Suprapubic skin (tissue), 4 donors: ENCODE results near the gene TMEM44. TPM values are rescaled to one million over a fixed set of nuclear protein-coding genes. Genes with fewer than 3 reads are reported as not detected.

Source experiments
- DNase-seq, 2 donors: peaks; one replicate each; pipeline ENCODE4 v3.0.0-alpha.2; 2019; ENCODE audit warnings: low spot score in 2 of 2
- H3K27ac ChIP-seq: fragments of 200-600 bp; sonication (generic); one replicate; pipeline ENCODE4 v1.5.1; 2019
- H3K27me3 ChIP-seq: fragments of 200-600 bp; sonication (generic); one replicate; pipeline ENCODE4 v1.5.1; 2019
- H3K36me3 ChIP-seq: fragments of 200-600 bp; sonication (generic); one replicate; pipeline ENCODE4 v1.5.1; 2019
- H3K4me1 ChIP-seq: fragments of 200-600 bp; sonication (generic); one replicate; pipeline ENCODE4 v1.5.1; 2019
- H3K4me3 ChIP-seq: fragments of 200-600 bp; sonication (generic); one replicate; pipeline ENCODE4 v1.5.1; 2019; ENCODE audit warnings: mild to moderate bottlenecking
- H3K9me3 ChIP-seq: fragments of 200-600 bp; sonication (generic); one replicate; pipeline ENCODE4 v1.5.1; 2019
- EP300 ChIP-seq: sonication (generic); formaldehyde crosslinking; IDR thresholded peaks from one replicate; pipeline ENCODE4 v1.6.1; 2017; ENCODE audit warnings: antibody characterized with exemption
- POLR2A ChIP-seq, 2 donors: fragments of 450-650 bp; IDR thresholded peaks; one replicate each; pipeline ENCODE4 v1.6.1; 2017; ENCODE audit warnings: antibody characterized with exemption in 2 of 2, mild to moderate bottlenecking in 2 of 2, moderate library complexity in 2 of 2
- POLR2AphosphoS5 ChIP-seq, 3 donors: sonication (generic); formaldehyde crosslinking; IDR thresholded peaks; one replicate each; pipeline ENCODE4 v1.6.1; 2017; ENCODE audit warnings: antibody characterized with exemption in 3 of 3
- WGBS: methylation state at CpG from one replicate; pipeline ENCODE4 v1.1.5; 2018; 5-methylcytosine and 5-hydroxymethylcytosine counted together
- total RNA-seq, 4 donors: library from RNA; depleted of rRNA; stranded (reverse); fragments of >200 nt; gene quantifications; one replicate each; pipeline ENCODE4 v1.1.0, GENCODE V29; 2016
- TF ChIP-seq, protein P1 (sequence below), 2 donors: fragments of 200-600 bp in 1 of 2; fragments of 450-650 bp in 1 of 2; sonication (generic) in 1 of 2; IDR thresholded peaks; one replicate each; pipeline ENCODE4 v1.5.1; 2016 to 2019; ENCODE audit warnings: antibody characterized with exemption in 2 of 2, mild to moderate bottlenecking in 1 of 2, moderate library complexity in 1 of 2

Gene TMEM44
- total RNA-seq, 4 donors from 2014 or later = 1.5 to 8.2 (median 4.7) TPM

DNA sequence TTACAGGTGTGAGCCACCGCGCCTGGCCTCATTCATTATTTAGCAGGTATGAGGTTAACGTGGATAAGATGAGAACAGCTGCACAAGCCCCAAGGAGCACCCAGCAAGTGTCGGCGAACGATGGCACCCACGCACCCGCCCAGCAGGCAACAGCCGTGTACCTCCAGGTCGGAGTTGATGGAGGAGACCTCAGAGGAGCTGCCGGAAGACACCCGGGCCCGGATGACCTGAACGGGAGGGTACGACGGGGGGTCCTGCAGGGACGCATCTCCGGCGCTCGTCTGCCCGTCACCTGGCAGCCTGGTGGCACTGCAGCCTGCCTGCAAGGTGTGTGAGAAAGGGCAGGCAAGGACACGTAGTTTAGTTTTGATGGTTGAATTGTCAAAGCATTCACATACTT lies 29.1 kb downstream of the TMEM44 start:
- no peaks in the 10 kb centered on the region for H3K9me3 ChIP-seq
- TF ChIP-seq, protein P1, sequence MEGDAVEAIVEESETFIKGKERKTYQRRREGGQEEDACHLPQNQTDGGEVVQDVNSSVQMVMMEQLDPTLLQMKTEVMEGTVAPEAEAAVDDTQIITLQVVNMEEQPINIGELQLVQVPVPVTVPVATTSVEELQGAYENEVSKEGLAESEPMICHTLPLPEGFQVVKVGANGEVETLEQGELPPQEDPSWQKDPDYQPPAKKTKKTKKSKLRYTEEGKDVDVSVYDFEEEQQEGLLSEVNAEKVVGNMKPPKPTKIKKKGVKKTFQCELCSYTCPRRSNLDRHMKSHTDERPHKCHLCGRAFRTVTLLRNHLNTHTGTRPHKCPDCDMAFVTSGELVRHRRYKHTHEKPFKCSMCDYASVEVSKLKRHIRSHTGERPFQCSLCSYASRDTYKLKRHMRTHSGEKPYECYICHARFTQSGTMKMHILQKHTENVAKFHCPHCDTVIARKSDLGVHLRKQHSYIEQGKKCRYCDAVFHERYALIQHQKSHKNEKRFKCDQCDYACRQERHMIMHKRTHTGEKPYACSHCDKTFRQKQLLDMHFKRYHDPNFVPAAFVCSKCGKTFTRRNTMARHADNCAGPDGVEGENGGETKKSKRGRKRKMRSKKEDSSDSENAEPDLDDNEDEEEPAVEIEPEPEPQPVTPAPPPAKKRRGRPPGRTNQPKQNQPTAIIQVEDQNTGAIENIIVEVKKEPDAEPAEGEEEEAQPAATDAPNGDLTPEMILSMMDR (IDR thresholded peaks at IDR 0.05) = no peak
- no peak for TF ChIP-seq POLR2AphosphoS5 (IDR thresholded peaks at IDR 0.05)
- TF ChIP-seq EP300 = no peak
- no peak for TF ChIP-seq POLR2A (IDR thresholded peaks at IDR 0.05)
- H3K27ac ChIP-seq = no peak overlapping the region
- no peaks in the 10 kb centered on the region for H3K4me1 ChIP-seq
- DNase-seq = no peak
- H3K36me3 ChIP-seq = peaks cover 9% of the 10 kb centered on the region
- 93% methylated on average over 10 of the region's 22 CpGs for WGBS
- no peak overlapping the region for H3K4me3 ChIP-seq
- no peaks in the 10 kb centered on the region for H3K27me3 ChIP-seq

DNA sequence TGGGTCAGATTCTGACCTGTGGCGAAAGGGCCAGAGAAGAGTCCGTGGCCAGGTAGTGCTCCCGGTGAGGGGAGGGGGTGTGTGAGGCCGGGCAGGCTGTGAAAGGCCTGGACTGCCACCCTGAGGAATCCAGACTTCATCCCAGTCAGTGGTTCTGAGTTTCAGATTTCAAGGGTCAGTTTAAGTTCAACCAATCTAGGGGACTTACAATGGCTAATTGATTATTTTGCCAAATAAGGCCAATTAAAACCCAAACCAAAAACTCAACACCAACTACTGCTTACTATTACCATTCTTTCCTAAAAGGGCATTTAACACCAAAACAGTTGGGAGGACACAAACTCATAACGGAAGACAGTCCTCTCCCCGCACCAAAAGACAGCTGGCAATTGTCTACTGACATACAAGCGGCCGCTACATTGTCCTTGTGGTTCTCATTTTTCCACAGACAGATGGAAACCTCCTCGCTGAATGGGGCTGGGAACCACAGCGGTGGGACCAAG lies 30.5 kb downstream of the TMEM44 start:
- Histone ChIP-seq H3K27me3 (no peaks in the 10 kb centered on the region), H3K36me3 (peaks cover 9% of the 10 kb centered on the region), H3K4me1 (no peaks in the 10 kb centered on the region), H3K9me3 (no peaks in the 10 kb centered on the region), H3K4me3 (no peak overlapping the region), H3K27ac (no peak overlapping the region)
- DNase-seq = no peak
- TF ChIP-seq POLR2A (IDR thresholded peaks at IDR 0.05) (no peak), POLR2AphosphoS5 (IDR thresholded peaks at IDR 0.05) (no peak), EP300 (no peak)
- TF ChIP-seq, protein P1 (IDR thresholded peaks at IDR 0.05) = no peak
- WGBS = 86% methylated on average over 10 of the region's 10 CpGs

- Histone ChIP-seq H3K9me3 (no peaks in the 10 kb centered on the region), H3K27me3 (no peaks in the 10 kb centered on the region), H3K27ac (no peak overlapping the region), H3K4me1 (peaks cover 7% of the 10 kb centered on the region), H3K36me3 (peaks cover 4% of the 10 kb centered on the region), H3K4me3 (no peak overlapping the region)
- no peak for DNase-seq
- TF ChIP-seq POLR2AphosphoS5 (IDR thresholded peaks at IDR 0.05) = peak in 1 of 3 donors; percentile 33
- TF ChIP-seq EP300 = no peak
- 83% methylated on average over 25 of the region's 25 CpGs for WGBS
These were observed 34.3 kb downstream of the TMEM44 start for GRCh38 chr3:194598771-194599557.

DNA sequence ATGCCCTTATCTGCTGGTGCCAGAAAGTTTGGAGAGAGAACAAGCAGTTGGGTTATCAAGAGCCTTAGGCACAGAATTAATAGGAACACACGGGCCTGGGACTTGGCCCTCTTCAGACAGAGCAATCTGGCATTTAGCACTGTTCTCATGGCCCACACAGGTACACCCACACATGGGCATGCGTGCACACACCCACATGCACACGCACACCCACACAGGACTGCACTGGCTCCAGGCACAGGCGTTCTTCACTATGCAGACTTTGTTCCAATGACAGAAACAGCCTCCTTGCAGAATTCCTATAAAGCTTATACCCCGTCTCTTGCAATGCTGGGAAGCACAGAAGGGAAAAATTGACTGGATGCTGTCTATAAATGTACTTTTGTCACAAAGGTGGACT lies 36.3 kb downstream of the TMEM44 start:
- H3K4me1 ChIP-seq = peaks cover 23% of the 10 kb centered on the region
- 35% methylated on average over 5 of the region's 5 CpGs for WGBS
- H3K27ac ChIP-seq = no peak overlapping the region
- H3K9me3 ChIP-seq = no peaks in the 10 kb centered on the region
- no peak overlapping the region for H3K4me3 ChIP-seq
- no peak for DNase-seq
- TF ChIP-seq, protein P1 (IDR thresholded peaks at IDR 0.05) = no peak
- TF ChIP-seq EP300 (no peak), POLR2A (IDR thresholded peaks at IDR 0.05) (no peak), POLR2AphosphoS5 (IDR thresholded peaks at IDR 0.05) (no peak)
- H3K36me3 ChIP-seq = no peaks in the 10 kb centered on the region
- no peaks in the 10 kb centered on the region for H3K27me3 ChIP-seq

- DNase-seq = no peak
- Histone ChIP-seq H3K9me3 (no peaks in the 10 kb centered on the region), H3K4me1 (peaks cover 23% of the 10 kb centered on the region), H3K27ac (peak overlapping the region; percentile 56), H3K36me3 (peaks cover 4% of the 10 kb centered on the region), H3K27me3 (no peaks in the 10 kb centered on the region), H3K4me3 (no peak overlapping the region)
- WGBS = 53% methylated on average over 10 of the region's 10 CpGs
- peak in 1 of 3 donors; percentile 78 for TF ChIP-seq POLR2AphosphoS5 (IDR thresholded peaks at IDR 0.05)
- no peak for TF ChIP-seq POLR2A (IDR thresholded peaks at IDR 0.05)
These were observed 40.1 kb downstream of the TMEM44 start for GRCh38 chr3:194592798-194593752.
